HepG2 (cell line): ENCODE data around the gene TLN1. TPM values are rescaled to one million over a fixed set of nuclear protein-coding genes. Genes with fewer than 3 reads are reported as not detected.

ENCODE experiments used
- CC2D1A ChIP-seq: sonication (generic); formaldehyde crosslinking; IDR thresholded peaks from 2 replicates; pipeline ENCODE4 v1.8.1; 2023; ENCODE audit warnings: mild to moderate bottlenecking, missing genetic modification reagents
- HHEX ChIP-seq: IDR thresholded peaks from 2 replicates; pipeline ENCODE4 v1.6.1; 2016; ENCODE audit warnings: control low read depth
- JUND ChIP-seq: sonication (generic); formaldehyde crosslinking; IDR thresholded peaks from 2 replicates; pipeline ENCODE4 v1.8.0; 2022; ENCODE audit warnings: mild to moderate bottlenecking, missing genetic modification reagents
- MTA3 ChIP-seq: sonication (generic); formaldehyde crosslinking; IDR thresholded peaks from 2 replicates; pipeline ENCODE4 v1.4.0; 2020; ENCODE audit warnings: missing genetic modification reagents
- NR2C2 ChIP-seq: sonication (generic); formaldehyde crosslinking; IDR thresholded peaks from 2 replicates; pipeline ENCODE4 v1.4.0; 2020; ENCODE audit warnings: missing genetic modification reagents, mild to moderate bottlenecking, moderate library complexity, borderline replicate concordance
- SIN3A ChIP-seq: IDR thresholded peaks from 2 replicates; pipeline ENCODE4 v1.6.1; 2011; ENCODE audit warnings: low read depth, mild to moderate bottlenecking, control low read depth, low read length, borderline replicate concordance
- SIX4 ChIP-seq: sonication (generic); formaldehyde crosslinking; IDR thresholded peaks from 2 replicates; pipeline ENCODE4 v1.4.0; 2020; ENCODE audit warnings: missing genetic modification reagents
- TEAD3 ChIP-seq: optimal IDR thresholded peaks from 2 replicates; pipeline ENCODE3; 2016; ENCODE audit warnings: borderline replicate concordance
- ZFP36 ChIP-seq: fragments of 150-350 bp; IDR thresholded peaks from 2 replicates; pipeline ENCODE4 v1.6.1; 2018; ENCODE audit warnings: borderline replicate concordance, low read length, low read depth; ENCODE audit not compliant: partially characterized antibody
- ZNF350 ChIP-seq: sonication (generic); formaldehyde crosslinking; IDR thresholded peaks from 2 replicates; pipeline ENCODE4 v1.4.0; 2020; ENCODE audit warnings: mild to moderate bottlenecking, low read depth, missing genetic modification reagents, borderline replicate concordance
- ZNF652 ChIP-seq: IDR thresholded peaks from 2 replicates; pipeline ENCODE4 v1.6.1; 2016; ENCODE audit warnings: low read depth, borderline replicate concordance
- ZNF75D ChIP-seq: sonication (generic); formaldehyde crosslinking; IDR thresholded peaks from 2 replicates; pipeline ENCODE4 v1.8.1; 2023; ENCODE audit warnings: missing genetic modification reagents, mild to moderate bottlenecking, borderline replicate concordance
- ZNF772 ChIP-seq: sonication (generic); formaldehyde crosslinking; IDR thresholded peaks from 2 replicates; pipeline ENCODE4 v1.5.0; 2020; ENCODE audit warnings: mild to moderate bottlenecking, missing genetic modification reagents
- ZNF775 ChIP-seq: sonication (generic); formaldehyde crosslinking; IDR thresholded peaks from 2 replicates; pipeline ENCODE4 v1.4.0; 2020; ENCODE audit warnings: missing genetic modification reagents, mild to moderate bottlenecking, moderate library complexity, borderline replicate concordance
- polyA plus RNA-seq, 8 experiments: library from polyadenylated mRNA; depleted of rRNA in 3 of 8; stranded (reverse) in 7 of 8; unstranded in 1 of 8; fragments of >200 nt; fragmentation: Illumina TruSeq in 4 of 8; extraction: Trizol in 4 of 8; gene quantifications; 2 replicates each; pipeline versions ENCODE4 v1.2.1 to v1.2.3, GENCODE V29; 2011 to 2016; ENCODE audit warnings: low read depth in 4 of 8, missing spikeins in 1 of 8, mixed read lengths in 1 of 8; ENCODE audit not compliant: insufficient read depth in 1 of 8
- total RNA-seq, 5 experiments: library from RNA; depleted of rRNA; stranded (reverse); fragments of >200 nt; fragmentation: Illumina TruSeq; extraction: Trizol; gene quantifications; 2 replicates each; pipeline ENCODE4 v1.2.3, GENCODE V29; 2016; ENCODE audit warnings: low read depth in 1 of 5
- TF ChIP-seq, protein P1 (sequence below): sonication (generic); formaldehyde crosslinking; IDR thresholded peaks from 2 replicates; pipeline ENCODE4 v1.5.0; 2020; ENCODE audit warnings: missing genetic modification reagents
- TF ChIP-seq, protein P2 (sequence below): sonication (generic); formaldehyde crosslinking; IDR thresholded peaks from 2 replicates; pipeline ENCODE4 v1.4.0; 2020; ENCODE audit warnings: mild to moderate bottlenecking, missing genetic modification reagents
- TF ChIP-seq, protein P3 (sequence below): sonication (generic); formaldehyde crosslinking; IDR thresholded peaks from 2 replicates; pipeline ENCODE4 v1.4.0; 2020; ENCODE audit warnings: mild to moderate bottlenecking, missing genetic modification reagents
- TF ChIP-seq, protein P4 (sequence below): sonication (generic); formaldehyde crosslinking; IDR thresholded peaks from 2 replicates; pipeline ENCODE4 v1.8.0; 2022; ENCODE audit warnings: mild to moderate bottlenecking, missing genetic modification reagents, moderate library complexity
- TF ChIP-seq, protein P5 (sequence below): sonication (generic); formaldehyde crosslinking; IDR thresholded peaks from 2 replicates; pipeline ENCODE4 v1.4.0; 2020; ENCODE audit warnings: missing genetic modification reagents

The TLN1 gene
- total and polyA plus RNA-seq, 2 of the 13 experiments (the other 11 are each of a cell fraction or from before 2014, with no cell fraction given): 35.2 to 51.8 TPM

DNA sequence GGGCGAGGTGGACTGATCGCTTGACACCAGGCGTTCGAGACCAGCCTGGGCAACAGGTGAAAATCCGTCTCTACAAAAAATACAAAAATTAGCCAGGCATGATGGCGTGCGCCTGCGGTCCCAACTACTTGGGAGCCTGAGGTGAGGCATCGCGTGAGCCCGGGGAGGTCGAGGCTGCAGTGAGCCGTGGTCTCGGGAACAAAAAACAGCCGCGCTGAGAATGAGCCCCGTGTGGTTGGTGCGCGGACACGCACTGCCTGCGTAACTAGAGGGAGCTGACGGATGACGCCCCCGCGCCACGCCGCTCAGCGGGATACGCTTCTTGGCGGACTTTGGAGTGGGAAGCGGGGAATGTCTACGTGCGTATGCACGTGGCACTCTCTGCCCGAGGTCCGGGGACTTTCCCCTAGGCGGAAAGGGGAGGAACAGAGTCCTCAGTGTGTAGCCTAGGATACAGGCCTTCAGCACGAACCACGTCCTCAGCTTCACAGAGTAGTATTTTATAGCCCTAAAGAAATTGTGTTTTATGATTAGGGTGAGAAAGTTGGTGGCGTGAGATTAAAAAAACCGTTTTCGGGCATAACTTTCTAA, 74.4 kb downstream of the TLN1 start, which contains the start of gene RMRP (continued):
- TF ChIP-seq, protein P1, sequence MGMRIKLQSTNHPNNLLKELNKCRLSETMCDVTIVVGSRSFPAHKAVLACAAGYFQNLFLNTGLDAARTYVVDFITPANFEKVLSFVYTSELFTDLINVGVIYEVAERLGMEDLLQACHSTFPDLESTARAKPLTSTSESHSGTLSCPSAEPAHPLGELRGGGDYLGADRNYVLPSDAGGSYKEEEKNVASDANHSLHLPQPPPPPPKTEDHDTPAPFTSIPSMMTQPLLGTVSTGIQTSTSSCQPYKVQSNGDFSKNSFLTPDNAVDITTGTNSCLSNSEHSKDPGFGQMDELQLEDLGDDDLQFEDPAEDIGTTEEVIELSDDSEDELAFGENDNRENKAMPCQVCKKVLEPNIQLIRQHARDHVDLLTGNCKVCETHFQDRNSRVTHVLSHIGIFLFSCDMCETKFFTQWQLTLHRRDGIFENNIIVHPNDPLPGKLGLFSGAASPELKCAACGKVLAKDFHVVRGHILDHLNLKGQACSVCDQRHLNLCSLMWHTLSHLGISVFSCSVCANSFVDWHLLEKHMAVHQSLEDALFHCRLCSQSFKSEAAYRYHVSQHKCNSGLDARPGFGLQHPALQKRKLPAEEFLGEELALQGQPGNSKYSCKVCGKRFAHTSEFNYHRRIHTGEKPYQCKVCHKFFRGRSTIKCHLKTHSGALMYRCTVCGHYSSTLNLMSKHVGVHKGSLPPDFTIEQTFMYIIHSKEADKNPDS: peak; percentile 22; the same call in 1 of the 2 replicates
- TF ChIP-seq CC2D1A (CRISPR knock-in tag) (peak; percentile 99), MTA3 (no peak), JUND (peak; percentile 84), ZNF772 (peak; percentile 99), HHEX (no peak), ZNF775 (CRISPR knock-in tag) (no peak), NR2C2 (no peak), TEAD3 (peak; percentile 88), ZFP36 (no peak), ZNF75D (CRISPR knock-in tag) (no peak), SIX4 (peak; percentile 80; the same call in 1 of the 2 replicates), ZNF350 (peak; percentile 98), SIN3A (peak; percentile 93), ZNF652 (peak; percentile 53; the same call in 1 of the 2 replicates)
- TF ChIP-seq, protein P2, sequence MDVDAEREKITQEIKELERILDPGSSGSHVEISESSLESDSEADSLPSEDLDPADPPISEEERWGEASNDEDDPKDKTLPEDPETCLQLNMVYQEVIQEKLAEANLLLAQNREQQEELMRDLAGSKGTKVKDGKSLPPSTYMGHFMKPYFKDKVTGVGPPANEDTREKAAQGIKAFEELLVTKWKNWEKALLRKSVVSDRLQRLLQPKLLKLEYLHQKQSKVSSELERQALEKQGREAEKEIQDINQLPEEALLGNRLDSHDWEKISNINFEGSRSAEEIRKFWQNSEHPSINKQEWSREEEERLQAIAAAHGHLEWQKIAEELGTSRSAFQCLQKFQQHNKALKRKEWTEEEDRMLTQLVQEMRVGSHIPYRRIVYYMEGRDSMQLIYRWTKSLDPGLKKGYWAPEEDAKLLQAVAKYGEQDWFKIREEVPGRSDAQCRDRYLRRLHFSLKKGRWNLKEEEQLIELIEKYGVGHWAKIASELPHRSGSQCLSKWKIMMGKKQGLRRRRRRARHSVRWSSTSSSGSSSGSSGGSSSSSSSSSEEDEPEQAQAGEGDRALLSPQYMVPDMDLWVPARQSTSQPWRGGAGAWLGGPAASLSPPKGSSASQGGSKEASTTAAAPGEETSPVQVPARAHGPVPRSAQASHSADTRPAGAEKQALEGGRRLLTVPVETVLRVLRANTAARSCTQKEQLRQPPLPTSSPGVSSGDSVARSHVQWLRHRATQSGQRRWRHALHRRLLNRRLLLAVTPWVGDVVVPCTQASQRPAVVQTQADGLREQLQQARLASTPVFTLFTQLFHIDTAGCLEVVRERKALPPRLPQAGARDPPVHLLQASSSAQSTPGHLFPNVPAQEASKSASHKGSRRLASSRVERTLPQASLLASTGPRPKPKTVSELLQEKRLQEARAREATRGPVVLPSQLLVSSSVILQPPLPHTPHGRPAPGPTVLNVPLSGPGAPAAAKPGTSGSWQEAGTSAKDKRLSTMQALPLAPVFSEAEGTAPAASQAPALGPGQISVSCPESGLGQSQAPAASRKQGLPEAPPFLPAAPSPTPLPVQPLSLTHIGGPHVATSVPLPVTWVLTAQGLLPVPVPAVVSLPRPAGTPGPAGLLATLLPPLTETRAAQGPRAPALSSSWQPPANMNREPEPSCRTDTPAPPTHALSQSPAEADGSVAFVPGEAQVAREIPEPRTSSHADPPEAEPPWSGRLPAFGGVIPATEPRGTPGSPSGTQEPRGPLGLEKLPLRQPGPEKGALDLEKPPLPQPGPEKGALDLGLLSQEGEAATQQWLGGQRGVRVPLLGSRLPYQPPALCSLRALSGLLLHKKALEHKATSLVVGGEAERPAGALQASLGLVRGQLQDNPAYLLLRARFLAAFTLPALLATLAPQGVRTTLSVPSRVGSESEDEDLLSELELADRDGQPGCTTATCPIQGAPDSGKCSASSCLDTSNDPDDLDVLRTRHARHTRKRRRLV (CRISPR knock-in tag): peak; percentile 100
- TF ChIP-seq, protein P3, sequence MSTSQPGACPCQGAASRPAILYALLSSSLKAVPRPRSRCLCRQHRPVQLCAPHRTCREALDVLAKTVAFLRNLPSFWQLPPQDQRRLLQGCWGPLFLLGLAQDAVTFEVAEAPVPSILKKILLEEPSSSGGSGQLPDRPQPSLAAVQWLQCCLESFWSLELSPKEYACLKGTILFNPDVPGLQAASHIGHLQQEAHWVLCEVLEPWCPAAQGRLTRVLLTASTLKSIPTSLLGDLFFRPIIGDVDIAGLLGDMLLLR: peak; percentile 80; the same call in 1 of the 2 replicates
- TF ChIP-seq, protein P4, sequence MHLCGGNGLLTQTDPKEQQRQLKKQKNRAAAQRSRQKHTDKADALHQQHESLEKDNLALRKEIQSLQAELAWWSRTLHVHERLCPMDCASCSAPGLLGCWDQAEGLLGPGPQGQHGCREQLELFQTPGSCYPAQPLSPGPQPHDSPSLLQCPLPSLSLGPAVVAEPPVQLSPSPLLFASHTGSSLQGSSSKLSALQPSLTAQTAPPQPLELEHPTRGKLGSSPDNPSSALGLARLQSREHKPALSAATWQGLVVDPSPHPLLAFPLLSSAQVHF (CRISPR knock-in tag): no peak; the same call in none of the 2 replicates
- TF ChIP-seq, protein P5, sequence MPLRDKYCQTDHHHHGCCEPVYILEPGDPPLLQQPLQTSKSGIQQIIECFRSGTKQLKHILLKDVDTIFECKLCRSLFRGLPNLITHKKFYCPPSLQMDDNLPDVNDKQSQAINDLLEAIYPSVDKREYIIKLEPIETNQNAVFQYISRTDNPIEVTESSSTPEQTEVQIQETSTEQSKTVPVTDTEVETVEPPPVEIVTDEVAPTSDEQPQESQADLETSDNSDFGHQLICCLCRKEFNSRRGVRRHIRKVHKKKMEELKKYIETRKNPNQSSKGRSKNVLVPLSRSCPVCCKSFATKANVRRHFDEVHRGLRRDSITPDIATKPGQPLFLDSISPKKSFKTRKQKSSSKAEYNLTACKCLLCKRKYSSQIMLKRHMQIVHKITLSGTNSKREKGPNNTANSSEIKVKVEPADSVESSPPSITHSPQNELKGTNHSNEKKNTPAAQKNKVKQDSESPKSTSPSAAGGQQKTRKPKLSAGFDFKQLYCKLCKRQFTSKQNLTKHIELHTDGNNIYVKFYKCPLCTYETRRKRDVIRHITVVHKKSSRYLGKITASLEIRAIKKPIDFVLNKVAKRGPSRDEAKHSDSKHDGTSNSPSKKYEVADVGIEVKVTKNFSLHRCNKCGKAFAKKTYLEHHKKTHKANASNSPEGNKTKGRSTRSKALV (CRISPR knock-in tag): peak; percentile 85; the same call in 1 of the 2 replicates
